HCT116 (cell line): Measurements from ENCODE around the gene FTSJ1. TPM values are rescaled to one million over a fixed set of nuclear protein-coding genes. Genes with fewer than 3 reads are reported as not detected.

Experiments used
- ATAC-seq: fragments of 200-7000 bp; cut with Tn5 transposase; 2 replicates; pipeline ENCODE4 v1.9.1; 2020; ENCODE audit warnings: mild to moderate bottlenecking, moderate library complexity
- BruUV-seq: library from RNA; stranded (reverse); fragments of 400-500 nt; replicated peaks from 2 replicates; lab custom pipeline; 2021; lab: Mats Ljungman, UMichigan
- CTCF ChIA-PET: fragments of 300-600 bp; sonication (Branson Sonifier 250); formaldehyde crosslinking; loops from one replicate; lab custom pipeline; 2021; ENCODE audit warnings: antibody characterized with exemption; lab: Charles Lee
- POLR2A ChIA-PET: fragments of 300-600, 350-600 bp; sonication (Branson Sonifier 250); formaldehyde crosslinking; loops from one replicate; lab custom pipeline; 2021; ENCODE audit warnings: antibody characterized with exemption; lab: Charles Lee
- RAD21 ChIA-PET, 2 experiments: fragments of 300-600 bp; sonication (Branson Sonifier 250); formaldehyde crosslinking; loops; one replicate each; lab custom pipeline; 2023; ENCODE audit warnings: low total read pairs in 2 of 2; ENCODE audit not compliant: uncharacterized antibody in 2 of 2, unreplicated experiment in 2 of 2, low non-redundant PET in 1 of 2; lab: Charles Lee
- DNase-seq: peaks from one replicate; pipeline ENCODE4 v3.0.0-alpha.2; 2010; ENCODE audit warnings: low read depth, low spot score
- H2AFZ ChIP-seq: fragments of 200-600 bp; shearing (Covaris generic), sonication (generic); 2 replicates; pipeline ENCODE4 v1.6.1; 2017; ENCODE audit warnings: low read depth, mixed run types, mixed read lengths, antibody characterized with exemption, low read length; ENCODE audit not compliant: poor library complexity, severe bottlenecking
- H3K27ac ChIP-seq: 2 replicates; pipeline ENCODE4 v1.5.1; 2012; ENCODE audit warnings: low read depth, low read length
- H3K27me3 ChIP-seq: fragments of 200-600 bp; sonication (generic); 2 replicates; pipeline ENCODE4 v1.6.1; 2016; ENCODE audit warnings: mixed run types, low read length, mixed read lengths; ENCODE audit not compliant: insufficient read depth
- H3K36me3 ChIP-seq, 2 experiments: fragments of 200-500 bp in 1 of 2; fragments of 200-600 bp in 1 of 2; sonication (Bioruptor generic) in 1 of 2; sonication (generic) in 1 of 2; 2 replicates each; pipeline versions ENCODE4 v1.5.1 to v1.6.1; 2014 to 2016; ENCODE audit warnings: low read length in 2 of 2, inconsistent platforms in 1 of 2, mixed read lengths in 1 of 2, mixed run types in 1 of 2; ENCODE audit not compliant: insufficient read depth in 2 of 2, control insufficient read depth in 1 of 2
- H3K4me1 ChIP-seq, 2 experiments: fragments of 200-600 bp in 1 of 2; sonication (generic) in 1 of 2; 2 replicates each; pipeline versions ENCODE4 v1.5.1 to v1.6.1; 2012 to 2017; ENCODE audit warnings: low read length in 2 of 2, inconsistent platforms in 1 of 2, mild to moderate bottlenecking in 1 of 2, mixed read lengths in 1 of 2, mixed run types in 1 of 2, moderate library complexity in 1 of 2; ENCODE audit not compliant: insufficient read depth in 2 of 2, control insufficient read depth in 1 of 2
- H3K4me2 ChIP-seq: fragments of 200-600 bp; sonication (generic); 2 replicates; pipeline ENCODE4 v1.6.1; 2017; ENCODE audit warnings: mixed run types, low read length, mixed read lengths
- H3K4me3 ChIP-seq, 2 experiments: fragments of 200-600 bp in 1 of 2; sonication (generic) in 1 of 2; replicated peaks in 1 of 2; 2 replicates each; pipeline ENCODE4 v1.5.1; 2011 to 2016; ENCODE audit warnings: low read length in 2 of 2, control low read depth in 1 of 2, low read depth in 1 of 2, mild to moderate bottlenecking in 1 of 2, mixed read lengths in 1 of 2, mixed run types in 1 of 2
- H3K79me2 ChIP-seq: fragments of 200-600 bp; sonication (generic); 2 replicates; pipeline ENCODE4 v1.6.1; 2017; ENCODE audit warnings: mild to moderate bottlenecking, mixed run types, low read length, moderate library complexity, mixed read lengths; ENCODE audit not compliant: insufficient read depth
- H3K9ac ChIP-seq: fragments of 200-600 bp; sonication (generic); 2 replicates; pipeline ENCODE4 v1.6.1; 2016; ENCODE audit warnings: low read length, mixed read lengths
- H3K9me2 ChIP-seq: fragments of 200-600 bp; sonication (generic), shearing (Covaris generic); 2 replicates; pipeline ENCODE4 v1.6.1; 2017; ENCODE audit warnings: mixed run types, mild to moderate bottlenecking, moderate library complexity; ENCODE audit not compliant: insufficient read depth
- H3K9me3 ChIP-seq, 2 experiments: fragments of 200-500 bp in 1 of 2; fragments of 200-600 bp in 1 of 2; sonication (Bioruptor generic) in 1 of 2; sonication (generic) in 1 of 2; 2 replicates each; pipeline ENCODE4 v1.6.1; 2014 to 2017; ENCODE audit warnings: low read length in 2 of 2, mixed read lengths in 2 of 2, inconsistent platforms in 1 of 2, low read depth in 1 of 2, mild to moderate bottlenecking in 1 of 2, mixed run types in 1 of 2, moderate library complexity in 1 of 2; ENCODE audit not compliant: control insufficient read depth in 1 of 2, insufficient read depth in 1 of 2
- H4K20me1 ChIP-seq: fragments of 200-600 bp; sonication (generic), shearing (Covaris generic); 2 replicates; pipeline ENCODE4 v1.6.1; 2017; ENCODE audit warnings: mixed run types, mild to moderate bottlenecking, moderate library complexity; ENCODE audit not compliant: insufficient read depth
- ATF3 ChIP-seq: IDR thresholded peaks from 2 replicates; pipeline ENCODE4 v1.6.1; 2012
- CEBPB ChIP-seq: IDR thresholded peaks from 2 replicates; pipeline ENCODE4 v1.6.1; 2012; ENCODE audit warnings: low read depth
- EGR1 ChIP-seq: IDR thresholded peaks from 2 replicates; pipeline ENCODE4 v1.6.1; 2012; ENCODE audit warnings: low read depth
- ELF1 ChIP-seq: IDR thresholded peaks from 2 replicates; pipeline ENCODE4 v1.6.1; 2012; ENCODE audit warnings: low read depth, borderline replicate concordance
- EZH2 ChIP-seq: fragments of 200-600 bp; sonication (generic); IDR thresholded peaks from 2 replicates; pipeline ENCODE4 v1.6.1; 2017; ENCODE audit warnings: antibody characterized with exemption, mixed run types
- EZH2phosphoT487 ChIP-seq: fragments of 200-600 bp; IDR thresholded peaks from 2 replicates; pipeline ENCODE4 v1.6.1; 2018; ENCODE audit warnings: antibody characterized with exemption, borderline replicate concordance
- JUND ChIP-seq: IDR thresholded peaks from 2 replicates; pipeline ENCODE4 v1.6.1; 2012
- MAX ChIP-seq: IDR thresholded peaks from 2 replicates; pipeline ENCODE4 v1.6.1; 2012
- POLR2A ChIP-seq: IDR thresholded peaks from 2 replicates; pipeline ENCODE4 v1.7.0; 2011; ENCODE audit warnings: borderline replicate concordance; ENCODE audit not compliant: insufficient read depth, insufficient read length; ENCODE audit errors: extremely low read depth
- POLR2AphosphoS5 ChIP-seq: IDR thresholded peaks from 2 replicates; pipeline ENCODE4 v1.6.1; 2011; ENCODE audit warnings: mild to moderate bottlenecking, low read depth, low read length, moderate library complexity
- RAD21 ChIP-seq: IDR thresholded peaks from 2 replicates; pipeline ENCODE4 v1.6.1; 2012; ENCODE audit warnings: low read depth, mild to moderate bottlenecking
- REST ChIP-seq: IDR thresholded peaks from 2 replicates; pipeline ENCODE4 v1.6.1; 2012; ENCODE audit warnings: low read depth
- YY1 ChIP-seq: IDR thresholded peaks from 2 replicates; pipeline ENCODE4 v1.6.1; 2011; ENCODE audit warnings: low read length, low read depth, moderate library complexity, mild to moderate bottlenecking; ENCODE audit not compliant: insufficient replicate concordance; ENCODE audit errors: extremely low read depth
- ZBTB33 ChIP-seq: IDR thresholded peaks from 2 replicates; pipeline ENCODE4 v1.6.1; 2011; ENCODE audit warnings: mild to moderate bottlenecking, low read length, moderate library complexity; ENCODE audit not compliant: insufficient replicate concordance; ENCODE audit errors: extremely low read depth
- ZFX ChIP-seq: fragments of 450-650 bp; IDR thresholded peaks from 2 replicates; pipeline ENCODE4 v1.6.1; 2017
- intact Hi-C: fragments of 100-400 bp; cut with micrococcal nuclease; formaldehyde crosslinking; loops from 2 replicates; pipeline ENCODE4 v1.10.0; 2022
- total RNA-seq: library from RNA; stranded (reverse); gene quantifications from one replicate; pipeline ENCODE4 v1.2.1, GENCODE V29; 2021; ENCODE audit not compliant: unreplicated experiment

FTSJ1 gene
- total RNA-seq, 1 experiment from 2014 or later = 64.9 TPM

GRCh38 chrX:48472225-48472624, 3.8 kb upstream of the FTSJ1 start (continued):
- TF ChIP-seq REST (no peak), POLR2A (no peak), POLR2AphosphoS5 (no peak), ATF3 (no peak), EZH2 (no peak)
- TF ChIP-seq, all 23 proteins: peak for 0

GRCh38 chrX:48472851-48473703, 2.9 kb upstream of the FTSJ1 start:
- Histone ChIP-seq H2AFZ (no peak overlapping the region), H3K4me1 (peaks cover 8 to 32% of the 10 kb centered on the region in 2 experiments; a peak in 3 of 4 replicates), H3K9ac (no peak overlapping the region), H3K4me3 (no peak overlapping the region), H4K20me1 (no peaks in the 10 kb centered on the region), H3K27me3 (no peaks in the 10 kb centered on the region), H3K36me3 (no peaks in the 10 kb centered on the region; a peak in 1 of 4 replicates), H3K79me2 (peaks cover 31% of the 10 kb centered on the region), H3K27ac (no peak overlapping the region), H3K9me2 (no peaks in the 10 kb centered on the region), H3K9me3 (no peaks in the 10 kb centered on the region), H3K4me2 (no peak overlapping the region)
- no peak for TF ChIP-seq POLR2AphosphoS5
- TF ChIP-seq EZH2 = no peak
- no peak for TF ChIP-seq YY1
- no peak for TF ChIP-seq RAD21
- no peak for TF ChIP-seq POLR2A
- TF ChIP-seq CEBPB = no peak
- no peak for TF ChIP-seq ELF1
- TF ChIP-seq MAX = no peak
- TF ChIP-seq ZFX = no peak
- no peak for TF ChIP-seq JUND
- no peak for TF ChIP-seq ZBTB33
- no peak for TF ChIP-seq EGR1
- TF ChIP-seq EZH2phosphoT487 = no peak
- ATAC-seq (no peak), DNase-seq (no peak)
- no TSS peak for BruUV-seq
- CTCF ChIA-PET = interaction anchor here (1.7 kb wide), 1 partner anchor 67 kb away, joined by 7 read pairs; the partner anchor contains the start of gene TBC1D25
- RAD21 ChIA-PET = no interaction called here
- POLR2A ChIA-PET = no interaction called here
- intact Hi-C loops = loop anchor here (10.0 kb wide), 1 partner anchor 102 kb away; the partner anchor contains the start of gene RBM3
